Bronchial epithelial cell (primary cell): ENCODE data around the gene CORO7. TPM values are rescaled to one million over a fixed set of nuclear protein-coding genes. Genes with fewer than 3 reads are reported as not detected.

ENCODE experiments used
- DNase-seq: peaks from one replicate; pipeline ENCODE4 v3.0.0-alpha.2; 2010; ENCODE audit warnings: low read depth
- FAIRE-seq: peaks from 2 replicates; lab custom pipeline; 2011; peaks lifted over from hg19 to GRCh38; lab: Jason Lieb, UNC
- H3K27me3 ChIP-seq: 2 replicates; pipeline ENCODE4 v1.5.1; 2011; ENCODE audit warnings: low read length; ENCODE audit not compliant: control insufficient read depth, insufficient read depth
- H3K36me3 ChIP-seq: 2 replicates; pipeline ENCODE4 v1.5.1; 2011; ENCODE audit warnings: low read length; ENCODE audit not compliant: control insufficient read depth, insufficient read depth
- H3K4me3 ChIP-seq: 2 replicates; pipeline ENCODE4 v1.5.1; 2011; ENCODE audit warnings: mild to moderate bottlenecking, low read depth, low read length, control low read depth
- CTCF ChIP-seq: IDR thresholded peaks from 2 replicates; pipeline ENCODE4 v1.5.1; 2011; ENCODE audit warnings: mild to moderate bottlenecking, moderate library complexity, low read length, control low read depth, inconsistent platforms; ENCODE audit not compliant: insufficient read depth, severe bottlenecking
- total RNA-seq: library from RNA; depleted of rRNA; stranded (reverse); fragments of >200 nt; gene quantifications from 2 replicates; pipeline ENCODE4 v1.2.1, GENCODE V29; 2014

Gene CORO7
- total RNA-seq, 1 donor from 2014 or later = 7.6 TPM

- DNase-seq (no peak), FAIRE-seq (no peak)
- Histone ChIP-seq H3K36me3 (peaks cover 11% of the 10 kb centered on the region), H3K4me3 (no peak overlapping the region), H3K27me3 (no peaks in the 10 kb centered on the region)
- TF ChIP-seq CTCF = no peak
Measured at GRCh38 chr16:4390266-4391260, 25.8 kb downstream of the CORO7 start.

GRCh38 chr16:4389051-4389955 lies 27.1 kb downstream of the CORO7 start:
- H3K36me3 ChIP-seq = peaks cover 9% of the 10 kb centered on the region
- no peak for FAIRE-seq

GRCh38 chr16:4388271-4389021 lies 27.9 kb downstream of the CORO7 start:
- H3K36me3 ChIP-seq = peaks cover 8% of the 10 kb centered on the region
- FAIRE-seq (no peak), DNase-seq (no peak)
- H3K27me3 ChIP-seq = no peaks in the 10 kb centered on the region
- TF ChIP-seq CTCF = no peak
- H3K4me3 ChIP-seq = no peak overlapping the region

More at GRCh38 chr16:4389051-4389955, 27.1 kb downstream of the CORO7 start:
- no peak overlapping the region for H3K4me3 ChIP-seq
- H3K27me3 ChIP-seq = no peaks in the 10 kb centered on the region
- no peak for DNase-seq
- no peak for TF ChIP-seq CTCF

- peaks cover 10% of the 10 kb centered on the region for H3K36me3 ChIP-seq
- no peak for DNase-seq
- no peak overlapping the region for H3K4me3 ChIP-seq
- TF ChIP-seq CTCF = no peak
- no peaks in the 10 kb centered on the region for H3K27me3 ChIP-seq
- no peak for FAIRE-seq
Measured at GRCh38 chr16:4387781-4388180, 28.6 kb downstream of the CORO7 start.

GRCh38 chr16:4386951-4387565 lies 29.3 kb downstream of the CORO7 start:
- H3K27me3 ChIP-seq = no peaks in the 10 kb centered on the region
- H3K36me3 ChIP-seq = peaks cover 13% of the 10 kb centered on the region
- no peak for TF ChIP-seq CTCF
- no peak for FAIRE-seq
- H3K4me3 ChIP-seq = no peak overlapping the region
- peak; percentile 23 for DNase-seq
